NCI-H2029 treated with DMSO at 0.1 percent for 48 hours (cell line): ENCODE measurements around the gene BSCL2.
"Not testable (repeated sequence)": the region's sequence is repeated elsewhere in the genome, so short reads cannot be mapped to it uniquely, and the experiment has no call there.

ENCODE experiments used
- DNase-seq: peaks from one replicate; lab custom pipeline; 2025; lab: John Stamatoyannopoulos, UW

The BSCL2 gene

DNA sequence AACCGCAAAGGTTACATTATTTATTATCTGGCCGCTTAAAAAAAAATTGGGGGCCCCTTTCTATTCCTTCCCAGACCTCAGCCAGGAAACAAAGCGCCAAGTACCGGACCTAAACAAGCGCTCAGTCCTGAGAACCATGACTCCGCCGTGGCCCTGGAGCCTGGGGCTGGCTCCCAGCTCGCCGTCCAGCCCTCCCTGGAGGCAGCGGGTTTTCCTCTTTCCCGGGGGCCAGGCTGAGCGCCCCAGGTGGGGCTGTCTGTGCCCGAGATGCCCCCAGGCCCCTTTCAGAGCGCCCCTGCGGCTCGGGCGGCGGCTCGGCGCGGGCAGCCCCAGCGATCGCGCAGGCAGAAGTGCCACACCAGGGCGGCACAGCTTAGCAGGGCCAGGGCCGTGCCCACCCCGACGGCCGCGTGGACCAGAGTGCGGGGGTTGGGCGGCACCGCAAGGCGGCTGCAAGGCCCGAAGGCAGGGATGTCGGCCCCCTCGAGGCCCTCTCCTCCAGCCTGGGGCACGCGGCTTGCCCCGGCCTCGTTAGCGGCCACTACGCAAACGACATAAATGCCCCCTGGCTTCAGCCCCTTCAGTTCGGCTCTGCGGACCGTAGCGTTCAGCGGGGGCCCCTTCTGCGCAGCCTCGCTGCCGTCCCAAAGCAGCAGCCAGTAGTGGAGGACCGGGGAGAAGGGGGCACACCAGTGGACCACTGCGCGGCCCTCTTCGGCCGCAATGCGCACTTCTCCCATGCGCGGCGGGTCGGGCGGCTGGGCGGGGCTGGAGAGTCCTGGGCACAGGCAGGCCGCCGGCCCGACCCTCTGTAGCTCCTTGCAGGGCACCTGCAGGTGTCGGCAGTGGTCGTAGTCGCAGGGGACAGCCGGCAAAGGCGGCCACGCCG is 19.5 kb downstream of the BSCL2 start:
- DNase-seq = no peak

DNA sequence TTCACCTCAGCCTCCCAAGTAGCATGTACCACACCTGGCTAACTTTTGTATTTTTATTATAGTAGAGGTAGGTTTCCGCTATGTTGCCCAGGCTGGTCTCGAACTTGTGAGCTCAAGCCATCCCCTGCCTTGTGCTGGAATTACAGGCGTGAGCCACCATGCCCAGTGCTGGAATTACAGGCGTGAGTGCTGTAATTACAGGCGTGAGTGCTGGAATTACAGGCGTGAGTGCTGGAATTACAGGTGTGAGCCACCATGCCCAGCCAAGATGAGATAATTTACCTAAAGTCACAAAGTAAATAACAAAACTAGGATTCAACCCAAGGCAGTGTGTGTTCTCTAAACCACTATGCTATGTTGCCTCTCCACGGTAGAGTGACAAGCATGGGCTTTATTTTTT is 24.7 kb downstream of the BSCL2 start:
- DNase-seq = no peak

DNA sequence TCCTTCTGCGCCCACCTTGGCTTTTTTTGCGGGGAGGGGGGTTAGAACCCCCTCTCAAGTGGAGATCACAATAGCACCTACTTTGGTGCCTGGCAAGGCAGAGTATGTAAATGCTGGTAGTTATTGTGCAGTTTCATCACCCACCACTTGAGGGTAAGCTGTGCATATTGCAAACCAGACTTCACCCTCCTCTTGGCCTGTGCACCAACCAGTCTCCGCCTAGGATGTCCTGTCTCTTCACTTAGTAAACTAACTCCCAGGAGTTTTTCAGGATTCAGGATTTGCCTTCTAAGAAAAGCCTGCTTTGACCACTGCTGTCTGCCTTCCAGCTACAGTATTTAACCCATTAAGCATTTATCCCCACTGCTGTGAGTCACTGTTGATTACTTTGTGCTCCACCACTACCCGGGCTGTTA is 26.4 kb downstream of the BSCL2 start:
- peak; percentile 9 for DNase-seq

DNA sequence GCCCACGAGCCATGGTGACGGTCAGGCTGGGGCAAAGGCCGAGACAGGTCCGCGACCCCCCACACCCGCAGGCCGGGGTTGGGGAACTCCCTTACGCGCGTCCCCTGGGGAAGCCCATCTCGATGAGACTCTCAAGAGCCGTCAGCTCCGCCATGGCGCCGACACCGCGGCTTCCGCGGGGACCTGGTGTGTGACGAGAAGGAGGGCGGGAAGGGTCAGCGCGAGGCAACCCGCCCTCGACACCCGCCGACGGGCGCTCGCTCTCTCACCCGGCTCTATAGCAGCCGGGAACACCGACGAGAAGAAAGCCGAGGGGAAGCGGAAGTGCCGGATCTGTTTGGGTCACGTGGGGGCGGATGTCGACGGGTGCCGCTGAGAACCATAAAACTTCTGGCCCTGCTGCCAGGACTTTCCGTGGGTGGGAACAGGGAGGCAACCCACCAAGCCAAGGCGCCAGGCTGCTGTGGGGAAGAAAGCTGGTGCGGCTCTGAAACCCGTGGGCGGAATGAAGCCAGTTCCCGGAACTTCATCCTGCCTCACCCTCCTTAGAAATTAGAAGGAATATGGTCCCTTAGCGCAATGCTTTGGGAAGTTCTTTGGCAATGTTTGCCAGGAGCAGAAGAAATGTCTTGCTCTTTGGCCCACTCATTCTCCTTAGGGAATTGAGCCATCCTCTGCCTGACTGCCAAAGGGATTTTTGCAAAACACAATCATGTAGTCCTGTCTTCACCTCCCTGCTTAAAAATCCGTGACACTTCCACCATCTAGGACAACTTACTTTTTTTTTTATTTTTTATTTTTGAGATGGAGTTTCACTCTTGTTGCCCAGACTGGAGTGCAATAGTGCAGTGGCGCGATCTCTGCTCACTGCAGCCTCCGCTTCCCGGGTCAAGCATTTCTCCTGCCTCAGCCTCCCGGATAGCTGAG is 28.2 kb downstream of the BSCL2 start, which contains the start of gene UBXN1:
Gene UBXN1 (minus strand): TSS at position 304 of the 927 bp plus-strand sequence. CDS start 150 bp downstream, at position 154.
- DNase-seq = peak; percentile 79

DNA sequence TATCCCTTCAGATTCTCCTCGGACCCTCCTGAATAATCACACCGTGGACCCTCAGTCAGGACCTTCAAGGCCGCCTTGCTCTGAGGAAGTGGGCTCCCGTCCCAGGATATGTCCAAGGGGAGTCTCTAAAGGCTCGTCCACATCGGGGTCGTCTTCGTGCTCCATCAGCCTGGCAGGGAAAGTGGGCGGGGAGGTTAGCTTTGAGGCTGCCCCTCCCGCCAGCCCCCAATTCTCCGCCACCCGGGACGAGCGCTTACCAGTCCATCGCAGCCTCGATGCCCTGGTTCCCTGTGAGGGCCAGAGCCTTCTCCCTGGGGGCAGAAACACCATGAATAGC is 28.8 kb downstream of the BSCL2 start:
- no peak for DNase-seq

DNA sequence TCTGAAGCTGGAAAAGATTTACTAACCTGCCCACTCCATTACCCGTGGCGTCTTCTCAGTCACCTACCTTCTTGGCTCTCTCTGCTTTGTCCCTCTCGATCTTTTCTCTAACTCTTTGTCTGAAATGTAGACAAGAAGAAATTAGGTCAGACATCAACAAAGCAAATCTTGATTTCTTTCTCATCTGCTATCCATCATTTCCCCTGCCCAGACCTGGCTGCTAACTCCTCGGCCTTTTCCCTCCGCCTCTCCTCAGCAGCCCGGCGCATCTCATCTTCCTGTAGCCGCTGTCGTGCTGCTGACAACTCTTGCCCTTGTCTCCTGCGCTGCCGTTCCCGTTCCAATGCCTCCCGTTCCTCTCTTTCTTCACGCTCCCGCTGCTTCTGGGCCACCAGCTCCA is 29.5 kb downstream of the BSCL2 start:
- no peak for DNase-seq

DNA sequence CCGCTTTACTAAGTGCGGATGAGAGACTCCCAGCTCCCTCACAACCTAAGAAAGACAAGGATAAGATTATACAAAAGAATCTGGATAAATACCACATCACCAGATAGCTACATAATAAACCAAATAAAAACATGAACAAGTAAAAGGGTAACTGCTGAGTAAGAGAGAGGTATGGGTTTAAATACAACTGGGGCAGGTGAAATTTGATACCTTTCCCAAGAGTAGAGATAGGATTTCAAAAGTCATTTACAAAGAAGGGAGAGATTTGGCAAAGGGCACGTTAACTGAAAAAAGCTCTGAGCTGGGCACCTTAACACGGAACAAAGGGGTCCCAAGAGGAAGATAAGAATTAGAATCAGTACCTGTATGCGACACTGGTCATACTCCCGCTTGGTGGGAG is 30.1 kb downstream of the BSCL2 start:
- no peak for DNase-seq

DNA sequence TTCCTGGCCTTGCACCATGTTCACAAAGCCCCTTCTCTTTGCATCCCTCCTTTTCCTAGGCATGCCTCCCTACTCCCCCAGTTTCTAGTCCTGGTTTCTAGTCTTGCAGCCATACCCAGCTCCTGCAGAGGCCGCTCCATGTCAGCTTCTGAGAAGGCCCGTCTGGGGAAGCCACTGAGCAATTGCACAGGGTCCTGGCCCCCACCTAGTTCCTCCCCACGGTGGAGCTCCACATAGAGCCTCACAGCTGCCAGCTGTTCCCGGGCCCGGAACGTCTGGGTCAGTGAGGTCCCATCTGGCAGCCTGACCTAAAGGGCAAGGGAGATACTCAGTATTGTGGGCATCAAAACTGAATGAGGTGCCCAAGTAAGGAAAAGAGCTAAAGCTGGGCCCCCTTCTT is 30.5 kb downstream of the BSCL2 start:
- no peak for DNase-seq

DNA sequence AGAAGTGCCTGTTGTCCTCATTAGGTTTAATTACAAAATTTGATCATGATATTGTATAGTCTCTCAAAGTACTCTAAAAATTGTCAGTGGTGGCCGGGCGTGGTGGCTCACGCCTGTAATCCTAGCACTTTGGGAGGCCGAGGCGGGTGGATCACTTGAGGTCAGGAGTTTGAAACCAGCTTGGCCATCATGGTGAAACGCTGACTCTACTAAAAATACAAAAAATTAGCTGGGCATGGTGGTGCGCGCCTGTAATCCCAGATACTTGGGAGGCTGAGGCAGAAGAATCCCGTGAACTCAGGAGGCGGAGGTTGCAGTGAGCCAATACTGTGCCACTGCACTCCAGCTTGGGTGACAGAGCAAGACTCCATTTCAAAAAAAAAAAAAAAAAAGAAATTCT is 31.8 kb downstream of the BSCL2 start:
- not testable (repeated sequence) for DNase-seq

DNA sequence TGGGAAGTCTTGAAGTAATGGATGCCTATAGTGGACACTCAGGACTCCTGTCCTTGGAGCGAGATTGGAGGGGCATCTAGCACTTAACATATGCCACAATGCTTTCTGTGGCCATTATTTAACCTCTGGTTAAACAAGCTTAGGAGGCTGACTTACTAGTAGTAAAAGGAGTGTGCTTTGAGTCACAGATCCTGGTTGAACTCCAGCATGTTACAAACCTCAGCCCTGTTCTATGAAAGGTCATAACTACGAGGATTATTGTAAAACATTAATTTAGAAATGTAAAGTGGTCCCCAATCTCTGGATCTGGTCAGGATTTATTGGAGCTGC is 34.1 kb downstream of the BSCL2 start:
- DNase-seq = no peak

DNA sequence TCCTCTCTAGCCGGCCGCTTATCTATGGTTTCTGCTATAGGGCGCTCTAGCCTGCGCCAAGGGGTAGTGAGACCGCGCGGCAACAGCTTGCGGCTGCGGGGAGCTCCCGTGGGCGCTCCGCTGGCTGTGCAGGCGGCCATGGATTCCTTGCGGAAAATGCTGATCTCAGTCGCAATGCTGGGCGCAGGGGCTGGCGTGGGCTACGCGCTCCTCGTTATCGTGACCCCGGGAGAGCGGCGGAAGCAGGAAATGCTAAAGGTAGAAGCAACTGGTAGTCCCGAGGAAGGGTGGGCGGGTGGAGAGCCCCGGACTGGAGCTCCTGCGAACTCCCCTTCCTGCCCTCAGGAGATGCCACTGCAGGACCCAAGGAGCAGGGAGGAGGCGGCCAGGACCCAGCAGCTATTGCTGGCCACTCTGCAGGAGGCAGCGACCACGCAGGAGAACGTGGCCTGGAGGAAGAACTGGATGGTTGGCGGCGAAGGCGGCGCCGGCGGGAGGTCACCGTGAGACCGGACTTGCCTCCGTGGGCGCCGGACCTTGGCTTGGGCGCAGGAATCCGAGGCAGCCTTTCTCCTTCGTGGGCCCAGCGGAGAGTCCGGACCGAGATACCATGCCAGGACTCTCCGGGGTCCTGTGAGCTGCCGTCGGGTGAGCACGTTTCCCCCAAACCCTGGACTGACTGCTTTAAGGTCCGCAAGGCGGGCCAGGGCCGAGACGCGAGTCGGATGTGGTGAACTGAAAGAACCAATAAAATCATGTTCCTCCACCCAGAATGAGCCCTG is 35.4 kb downstream of the BSCL2 start, which contains the start of the genes LBHD1 and UQCC3:
Gene LBHD1 (minus strand): TSS at position 660 of the 782 bp plus-strand sequence. CDS start 2,236 bp downstream, outside the sequence.
Gene UQCC3 (plus strand): TSS at position 66 of the 782 bp plus-strand sequence. CDS start 73 bp downstream, at position 139.
- peak; percentile 82 for DNase-seq

DNA sequence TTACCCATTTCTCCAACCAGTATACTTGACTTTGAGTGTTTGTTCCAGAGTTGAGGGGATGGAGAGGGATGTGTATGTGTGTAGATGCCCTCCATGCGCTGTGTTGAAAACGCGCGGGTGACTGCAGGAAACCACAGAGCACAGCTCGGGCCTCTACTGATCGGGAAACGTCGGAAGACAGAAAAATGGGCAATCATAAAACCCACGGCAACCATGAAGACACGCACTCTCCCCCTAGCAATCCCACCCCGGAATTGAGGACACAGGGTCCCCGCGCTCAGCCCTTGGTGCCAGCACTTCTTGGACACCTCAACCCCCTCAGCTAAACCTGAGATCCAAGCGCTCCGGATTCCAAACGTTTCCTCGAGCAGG is 36.0 kb downstream of the BSCL2 start:
- DNase-seq = peak; percentile 66

DNA sequence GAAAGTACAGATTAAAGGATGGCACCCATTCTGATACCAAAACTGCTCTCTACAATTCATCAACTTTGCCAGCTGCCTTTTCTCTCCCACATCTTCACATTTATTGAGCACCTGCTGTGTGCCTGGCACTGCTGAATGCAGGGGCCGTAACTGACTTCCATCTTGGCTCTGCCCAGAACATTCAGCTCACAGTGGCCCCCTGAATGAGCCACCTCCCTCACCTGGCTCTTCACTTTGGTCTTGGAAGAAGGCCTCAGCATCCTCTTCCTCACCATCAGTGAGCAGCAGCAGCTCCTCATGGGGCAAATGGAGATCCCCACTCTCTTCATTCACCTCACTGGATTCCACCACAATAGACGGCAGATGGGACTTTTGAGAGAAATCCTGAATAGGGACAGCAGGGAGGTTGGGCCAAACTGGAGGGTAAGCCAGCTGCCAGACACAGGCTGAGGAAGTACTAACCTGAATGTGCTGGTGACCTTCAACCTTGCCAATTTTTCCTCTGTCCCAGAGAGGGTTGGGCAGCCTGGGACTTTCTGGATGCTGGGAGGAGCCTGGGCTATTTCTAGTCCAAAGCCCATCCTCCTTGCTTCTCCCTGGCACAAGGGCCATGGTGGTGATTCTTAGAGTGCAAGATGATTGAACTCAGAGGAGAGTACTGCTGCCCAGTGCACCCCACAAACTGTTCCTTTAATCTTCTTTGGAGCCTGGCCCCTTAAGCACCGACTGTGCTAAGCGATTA is 37.6 kb downstream of the BSCL2 start:
- no peak for DNase-seq

DNA sequence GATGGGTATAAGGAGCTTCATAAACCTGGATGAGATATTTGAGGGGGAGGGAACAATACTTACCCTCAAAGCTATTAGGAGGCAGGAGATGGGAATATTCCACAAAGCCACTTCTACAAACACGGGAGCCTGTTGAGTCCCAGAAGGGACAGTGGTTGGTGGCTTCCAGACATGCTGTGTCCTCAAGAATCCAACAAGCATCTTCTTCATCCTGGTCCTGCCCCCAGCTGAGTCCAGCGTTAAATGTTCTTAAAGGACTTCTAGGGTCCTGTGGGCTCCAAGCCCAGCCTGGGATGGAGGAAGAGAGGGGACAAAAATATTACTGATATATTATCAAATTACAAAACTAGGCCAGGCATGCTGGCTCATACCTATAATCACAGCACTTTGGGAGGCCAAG is 39.8 kb downstream of the BSCL2 start:
- DNase-seq = no peak

DNA sequence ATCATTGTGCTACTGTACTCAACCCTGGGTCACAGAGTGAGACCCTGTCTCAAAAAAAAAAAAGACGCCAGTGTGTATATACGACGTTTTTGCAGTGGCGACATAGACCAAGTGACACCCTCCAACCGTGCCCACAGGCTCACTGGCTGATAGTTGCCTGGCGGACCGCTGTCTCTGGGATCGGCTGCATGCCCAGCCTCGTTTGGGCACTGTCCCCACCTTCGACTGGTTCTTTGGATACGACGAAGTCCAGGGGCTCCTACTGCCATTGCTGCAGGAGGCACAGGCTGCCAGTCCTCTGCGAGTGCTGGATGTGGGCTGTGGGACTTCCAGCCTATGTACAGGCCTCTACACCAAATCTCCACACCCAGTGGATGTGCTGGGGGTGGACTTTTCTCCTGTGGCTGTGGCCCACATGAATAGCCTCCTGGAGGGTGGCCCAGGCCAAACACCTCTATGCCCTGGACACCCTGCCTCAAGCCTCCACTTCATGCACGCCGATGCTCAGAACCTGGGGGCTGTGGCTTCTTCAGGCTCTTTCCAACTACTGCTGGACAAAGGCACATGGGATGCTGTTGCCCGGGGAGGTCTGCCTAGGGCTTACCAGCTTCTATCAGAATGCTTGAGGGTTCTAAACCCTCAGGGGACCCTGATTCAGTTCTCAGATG is 40.8 kb downstream of the BSCL2 start:
- DNase-seq = no peak

DNA sequence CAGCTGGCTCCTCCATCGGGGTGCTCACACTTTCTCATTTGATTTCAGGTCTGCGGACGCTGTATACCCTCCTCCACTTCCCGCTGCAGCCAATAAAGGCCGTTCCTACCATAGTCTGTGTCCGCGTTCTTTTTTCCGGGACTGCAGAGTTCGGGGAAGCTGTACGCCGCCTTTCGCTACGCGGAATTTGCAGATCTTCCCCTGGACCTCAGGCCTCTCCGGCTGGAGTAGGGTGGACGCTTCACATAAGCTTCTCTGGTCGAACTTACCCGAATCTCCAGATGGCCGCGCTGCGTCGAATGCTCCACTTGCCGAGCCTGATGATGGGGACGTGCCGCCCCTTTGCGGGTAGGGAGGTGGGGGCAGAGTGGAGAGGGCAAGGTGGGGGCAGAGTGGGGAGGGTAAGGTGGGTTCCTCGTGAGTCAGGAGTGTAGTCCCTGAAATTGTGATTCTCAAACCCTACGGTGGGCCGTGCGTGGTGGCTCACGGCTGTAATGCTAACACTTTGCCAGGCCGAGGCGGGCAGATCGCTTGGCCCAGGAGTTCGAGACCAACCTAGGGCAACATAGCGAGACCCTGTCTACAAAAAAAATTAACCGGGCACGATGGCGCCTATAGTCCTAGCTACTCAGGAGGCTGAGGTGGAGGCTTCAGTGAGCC is 41.5 kb downstream of the BSCL2 start:
- DNase-seq = no peak

DNA sequence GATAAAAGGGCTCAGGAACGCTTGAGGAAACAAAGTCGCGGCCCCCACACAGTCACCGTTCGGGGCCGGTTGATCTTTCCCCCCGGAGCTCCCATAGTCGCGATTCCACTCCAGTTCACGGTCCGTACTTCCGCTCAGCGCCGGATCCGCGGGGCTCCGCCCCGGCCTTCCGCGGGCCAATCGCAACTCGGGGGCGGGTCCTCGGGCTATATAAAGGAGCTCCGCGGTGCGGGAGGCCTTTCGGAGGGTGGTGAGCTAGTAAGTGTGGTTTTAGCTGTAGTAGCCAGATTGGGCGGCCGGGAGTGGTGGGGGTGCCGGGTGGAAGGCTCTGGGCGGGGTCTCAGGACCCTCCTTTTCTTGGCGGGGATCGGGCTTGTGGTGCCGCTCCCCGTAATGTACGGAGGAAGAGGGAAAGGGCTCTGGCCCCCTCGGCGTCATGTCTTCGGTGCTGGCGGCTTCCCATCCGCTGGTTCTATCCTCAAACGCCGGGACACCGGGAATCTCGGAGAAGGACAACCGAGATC is 42.1 kb downstream of the BSCL2 start, which contains the start of the genes C11orf98 and CSKMT:
Gene C11orf98 (minus strand): TSS at position 136 of the 524 bp plus-strand sequence. CDS start 41 bp downstream, at position 95.
Gene CSKMT (plus strand): TSS at position 238 of the 524 bp plus-strand sequence. CDS start 568 bp downstream, outside the sequence.
- DNase-seq = peak; percentile 70

DNA sequence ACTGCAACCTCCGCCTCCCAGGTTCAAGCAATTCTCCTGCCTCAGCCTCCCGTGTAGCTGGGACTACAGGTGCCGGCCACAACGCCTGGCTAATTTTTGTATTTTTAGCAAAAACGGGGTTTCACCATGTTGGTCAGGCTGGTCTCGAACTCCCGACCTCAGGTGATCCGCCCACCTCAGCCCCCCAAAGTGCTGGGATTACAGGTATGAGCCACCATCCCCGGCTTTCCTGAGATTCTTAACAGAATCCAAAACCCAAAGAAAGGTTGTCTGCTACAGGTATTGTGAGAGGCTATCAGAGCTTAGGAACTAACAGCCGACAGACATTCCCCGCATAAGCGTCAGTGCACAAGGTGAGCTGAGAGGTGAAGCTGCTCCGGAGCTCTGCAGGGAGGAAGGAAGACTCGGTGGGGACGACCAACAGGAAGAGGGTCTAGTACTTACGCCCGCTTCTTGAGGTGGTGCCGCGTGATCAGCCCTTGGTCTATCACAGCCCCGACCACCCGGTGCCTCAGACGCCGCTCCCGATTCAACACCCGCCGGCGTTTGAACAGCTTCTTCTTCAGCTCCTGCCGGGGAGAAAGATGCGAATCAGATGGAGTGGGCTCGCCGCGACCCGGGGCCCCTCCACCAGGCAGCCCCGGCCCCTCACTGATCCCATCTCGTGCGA is 42.7 kb downstream of the BSCL2 start:
- peak; percentile 24 for DNase-seq
